ENCODE data around the gene BAHCC1. TPM values are rescaled to one million over a fixed set of nuclear protein-coding genes. Genes with fewer than 3 reads are reported as not detected.

Gene BAHCC1
- total RNA-seq, 3 donors from 2014 or later = 7.4 to 17.0 (median 11.7) TPM

DNA sequence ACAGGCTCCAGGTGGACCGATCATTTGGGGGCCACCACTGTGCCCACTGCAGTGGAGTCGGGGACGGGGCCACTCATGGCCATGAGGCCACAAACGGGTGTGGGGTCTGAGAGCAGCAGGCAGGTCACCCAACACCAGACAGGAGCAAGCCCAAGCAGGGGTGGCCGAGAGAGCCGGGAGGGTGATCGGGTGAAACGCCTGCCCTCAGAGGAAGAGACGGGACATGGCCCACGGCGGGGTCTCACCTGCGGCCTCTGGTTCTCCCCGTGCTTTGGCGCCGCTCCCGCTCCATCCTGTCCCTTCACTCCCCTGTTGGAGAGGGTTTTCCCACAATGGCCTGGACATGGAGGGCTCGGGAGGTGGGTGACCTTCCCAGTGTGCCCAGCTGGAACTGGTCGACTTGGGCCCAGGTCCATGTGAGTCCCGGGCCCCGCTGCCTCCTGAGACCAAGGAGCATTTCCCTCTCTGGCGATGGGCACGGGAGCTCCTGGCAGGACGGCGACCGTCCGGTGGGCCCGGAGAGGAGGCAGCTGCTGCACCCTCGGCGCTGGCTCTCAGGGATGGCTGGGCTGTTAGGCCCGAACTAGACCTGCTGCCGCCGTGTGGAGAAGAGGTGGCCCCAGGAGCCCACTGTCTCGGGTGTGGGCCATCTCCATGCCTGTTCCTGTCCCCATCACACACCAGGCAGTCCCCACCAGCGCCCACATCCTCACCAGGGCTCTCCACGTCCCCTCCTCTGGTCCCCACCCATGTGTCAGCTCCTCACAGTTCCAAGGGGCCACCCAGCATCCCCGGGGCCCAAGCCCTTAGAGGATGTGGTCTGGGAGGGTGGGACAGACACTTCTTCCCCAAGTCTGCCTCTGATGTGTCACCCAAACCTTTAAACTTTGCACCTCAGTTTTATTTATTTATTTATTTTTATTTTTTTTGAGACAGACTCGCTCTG, 13.4 kb upstream of the BAHCC1 start:
- no peak for TF ChIP-seq POLR2AphosphoS5 (IDR thresholded peaks at IDR 0.05)
- no peak for TF ChIP-seq POLR2A (IDR thresholded peaks at IDR 0.05)
- TF ChIP-seq, protein P1, sequence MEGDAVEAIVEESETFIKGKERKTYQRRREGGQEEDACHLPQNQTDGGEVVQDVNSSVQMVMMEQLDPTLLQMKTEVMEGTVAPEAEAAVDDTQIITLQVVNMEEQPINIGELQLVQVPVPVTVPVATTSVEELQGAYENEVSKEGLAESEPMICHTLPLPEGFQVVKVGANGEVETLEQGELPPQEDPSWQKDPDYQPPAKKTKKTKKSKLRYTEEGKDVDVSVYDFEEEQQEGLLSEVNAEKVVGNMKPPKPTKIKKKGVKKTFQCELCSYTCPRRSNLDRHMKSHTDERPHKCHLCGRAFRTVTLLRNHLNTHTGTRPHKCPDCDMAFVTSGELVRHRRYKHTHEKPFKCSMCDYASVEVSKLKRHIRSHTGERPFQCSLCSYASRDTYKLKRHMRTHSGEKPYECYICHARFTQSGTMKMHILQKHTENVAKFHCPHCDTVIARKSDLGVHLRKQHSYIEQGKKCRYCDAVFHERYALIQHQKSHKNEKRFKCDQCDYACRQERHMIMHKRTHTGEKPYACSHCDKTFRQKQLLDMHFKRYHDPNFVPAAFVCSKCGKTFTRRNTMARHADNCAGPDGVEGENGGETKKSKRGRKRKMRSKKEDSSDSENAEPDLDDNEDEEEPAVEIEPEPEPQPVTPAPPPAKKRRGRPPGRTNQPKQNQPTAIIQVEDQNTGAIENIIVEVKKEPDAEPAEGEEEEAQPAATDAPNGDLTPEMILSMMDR (IDR thresholded peaks at IDR 0.05) = no peak
- Histone ChIP-seq H3K9me3 (no peaks in the 10 kb centered on the region), H3K4me3 (no peak overlapping the region), H3K4me1 (no peaks in the 10 kb centered on the region), H3K36me3 (no peaks in the 10 kb centered on the region), H3K27ac (no peak overlapping the region), H3K27me3 (no peaks in the 10 kb centered on the region)
- DNase-seq (ENCODE audit: low spot score in 2 of 2) = no peak
- intact Hi-C loops (cut with DNase I; ENCODE audit: low total_unique reads) = no loop called here

DNA sequence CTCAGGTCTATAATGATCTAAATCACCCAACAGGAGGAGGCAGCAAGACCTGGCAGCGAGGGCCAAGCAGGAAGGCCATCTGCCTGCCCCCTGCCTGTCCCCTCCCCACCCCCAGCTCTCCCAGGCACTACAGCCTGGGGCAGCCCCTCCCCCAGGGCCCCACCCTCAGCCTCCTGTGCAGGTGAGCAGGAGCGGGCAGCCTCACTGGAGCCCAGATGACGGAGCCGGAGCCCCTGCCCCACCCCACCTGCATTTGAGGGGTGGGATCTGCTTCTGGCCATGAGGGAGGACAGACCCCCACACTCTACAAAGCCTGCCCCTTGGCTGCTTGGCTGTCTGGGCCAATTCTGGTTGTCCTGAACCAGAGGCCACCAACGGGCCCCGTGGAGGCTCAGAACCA, 12.4 kb upstream of the BAHCC1 start:
- H3K4me3 ChIP-seq = no peak overlapping the region
- H3K36me3 ChIP-seq = no peaks in the 10 kb centered on the region
- DNase-seq (ENCODE audit: low spot score in 2 of 2) = no peak
- TF ChIP-seq POLR2AphosphoS5 (IDR thresholded peaks at IDR 0.05) (no peak), POLR2A (IDR thresholded peaks at IDR 0.05) (no peak)
- TF ChIP-seq, protein P1 (IDR thresholded peaks at IDR 0.05) = no peak
- no peaks in the 10 kb centered on the region for H3K27me3 ChIP-seq
- no peak overlapping the region for H3K27ac ChIP-seq
- no peaks in the 10 kb centered on the region for H3K4me1 ChIP-seq
- intact Hi-C loops (cut with DNase I; ENCODE audit: low total_unique reads) = no loop called here
- H3K9me3 ChIP-seq = no peaks in the 10 kb centered on the region

DNA sequence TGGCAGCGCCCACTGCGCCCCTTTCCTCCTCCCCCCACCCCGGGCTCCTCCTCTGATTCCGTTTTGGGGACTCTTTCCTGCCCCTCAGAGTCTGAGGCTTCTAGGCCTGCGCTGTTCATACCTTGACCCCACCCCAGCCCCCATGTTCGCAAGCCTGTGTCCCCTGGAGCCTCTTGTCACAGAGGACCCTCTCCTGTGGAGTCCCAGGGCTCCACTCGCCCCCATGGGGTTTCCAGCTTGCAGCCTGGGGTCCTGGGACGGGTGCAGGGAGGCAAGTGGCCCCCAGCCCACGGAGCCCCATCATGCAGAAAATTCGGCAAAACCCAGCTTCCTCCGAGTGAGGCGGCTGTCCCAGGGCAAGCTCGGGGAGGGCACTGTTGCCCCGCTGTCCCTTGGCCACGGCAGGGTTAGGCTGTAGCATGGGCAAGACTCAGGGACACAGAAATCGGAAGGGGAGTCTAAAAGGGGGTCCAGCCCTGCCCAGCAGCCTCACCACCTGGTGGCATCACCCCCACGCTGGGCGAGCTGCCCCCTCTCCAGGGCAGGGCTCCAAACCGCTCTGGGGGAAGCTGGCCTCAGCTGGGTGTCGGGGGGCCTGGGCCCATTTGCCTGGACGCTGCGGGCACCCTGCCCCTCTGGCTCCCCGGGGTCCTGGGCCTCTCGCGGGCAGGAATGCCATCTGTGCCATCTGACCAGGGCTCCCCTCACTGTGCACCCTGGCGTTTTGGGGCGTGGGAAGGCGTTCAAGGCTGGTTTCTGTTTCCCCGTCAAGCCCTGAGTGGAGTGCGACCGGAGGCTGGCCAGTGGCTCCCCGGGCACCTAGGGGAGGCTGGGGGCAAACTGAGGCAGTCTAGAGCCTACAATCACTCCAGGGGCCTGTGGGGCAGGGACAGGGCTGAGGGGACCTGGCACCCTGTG, 11.5 kb upstream of the BAHCC1 start:
- H3K27me3 ChIP-seq = no peaks in the 10 kb centered on the region
- H3K4me3 ChIP-seq = no peak overlapping the region
- H3K9me3 ChIP-seq = no peaks in the 10 kb centered on the region
- no peak for DNase-seq (ENCODE audit: low spot score in 2 of 2)
- TF ChIP-seq POLR2AphosphoS5 (IDR thresholded peaks at IDR 0.05) (no peak), POLR2A (IDR thresholded peaks at IDR 0.05) (no peak)
- TF ChIP-seq, protein P1 (IDR thresholded peaks at IDR 0.05) = no peak
- H3K36me3 ChIP-seq = no peaks in the 10 kb centered on the region
- peaks cover 5% of the 10 kb centered on the region in 2 donors for H3K4me1 ChIP-seq
- intact Hi-C loops (cut with DNase I; ENCODE audit: low total_unique reads) = no loop called here
- no peak overlapping the region for H3K27ac ChIP-seq

DNA sequence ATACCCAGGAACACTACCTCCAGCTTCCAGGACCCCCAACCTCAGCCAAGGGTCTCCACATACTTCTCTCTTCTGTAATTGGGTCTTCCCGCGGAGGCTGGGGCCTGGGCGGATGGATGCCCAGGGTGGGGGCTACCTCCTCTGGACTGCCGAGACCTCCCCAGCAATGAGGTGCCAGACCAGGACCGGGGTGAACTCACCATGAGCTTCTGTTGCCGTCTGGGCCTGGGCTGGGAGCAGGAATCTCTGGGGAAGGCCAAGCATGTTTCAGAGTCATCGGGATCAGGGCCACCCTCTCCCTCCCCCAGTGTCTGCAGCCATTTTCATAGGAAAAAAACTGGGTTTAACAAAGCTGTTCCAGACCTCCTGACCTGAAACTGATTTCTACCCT, 10.3 kb upstream of the BAHCC1 start:
- DNase-seq (ENCODE audit: low spot score in 2 of 2) = no peak
- TF ChIP-seq POLR2AphosphoS5 (IDR thresholded peaks at IDR 0.05) (no peak), POLR2A (IDR thresholded peaks at IDR 0.05) (no peak)
- TF ChIP-seq, protein P1 (IDR thresholded peaks at IDR 0.05) = no peak
- no peaks in the 10 kb centered on the region for H3K27me3 ChIP-seq
- H3K36me3 ChIP-seq = no peaks in the 10 kb centered on the region
- no peak overlapping the region for H3K27ac ChIP-seq
- H3K4me1 ChIP-seq = peaks cover 5 to 6% of the 10 kb centered on the region in 2 donors
- H3K9me3 ChIP-seq = no peaks in the 10 kb centered on the region
- H3K4me3 ChIP-seq = no peak overlapping the region
- intact Hi-C loops (cut with DNase I; ENCODE audit: low total_unique reads) = loop anchor here (5.0 kb wide), 1 partner anchor 1548 kb away; the partner anchor contains the start of gene CBX4
